NCI-H187 treated with DMSO at 0.1 percent for 48 hours (cell line): Measurements from ENCODE around the gene VPS9D1.

Experiments used
- DNase-seq: peaks from one replicate; lab custom pipeline; 2025; lab: John Stamatoyannopoulos, UW

The VPS9D1 gene

GRCh38 chr16:89720813-89721545, at the start of gene VPS9D1, which contains the start of gene ZNF276:
VPS9D1 (minus strand) TSS chr16:89720898; CDS start chr16:89720861, 37 bp downstream.
ZNF276 (plus strand) TSS chr16:89721537; CDS start chr16:89721641, 104 bp downstream.
- no peak for DNase-seq

- DNase-seq, result no peak
These were observed 49.7 kb upstream of the VPS9D1 start for GRCh38 chr16:89770367-89770766.

GRCh38 chr16:89765292-89765830, 44.7 kb upstream of the VPS9D1 start:
- no peak for DNase-seq

- no peak for DNase-seq
These were observed 44.1 kb upstream of the VPS9D1 start for GRCh38 chr16:89764711-89765201.

- DNase-seq, result no peak
These were observed 40.7 kb upstream of the VPS9D1 start for GRCh38 chr16:89761304-89761922.

- DNase-seq, result no peak
These were observed 39.1 kb upstream of the VPS9D1 start for GRCh38 chr16:89759746-89760340.

- DNase-seq, result no peak
These were observed 28.9 kb upstream of the VPS9D1 start for GRCh38 chr16:89749637-89750036.

- DNase-seq, result no peak
These were observed 28.2 kb upstream of the VPS9D1 start for GRCh38 chr16:89748921-89749320.

- DNase-seq, result no peak
These were observed 27.4 kb upstream of the VPS9D1 start for GRCh38 chr16:89748076-89748475.

- no peak for DNase-seq
These were observed 25.3 kb upstream of the VPS9D1 start for GRCh38 chr16:89746043-89746442.

- no peak for DNase-seq
These were observed 24.1 kb upstream of the VPS9D1 start for GRCh38 chr16:89744813-89745212.

GRCh38 chr16:89742948-89743347, 22.2 kb upstream of the VPS9D1 start:
- DNase-seq, result no peak

- DNase-seq, result no peak
These were observed 20.8 kb upstream of the VPS9D1 start for GRCh38 chr16:89741342-89742014.

GRCh38 chr16:89739383-89739782, 18.7 kb upstream of the VPS9D1 start:
- DNase-seq, result no peak

GRCh38 chr16:89738538-89739317, 18.0 kb upstream of the VPS9D1 start:
- DNase-seq, result no peak

GRCh38 chr16:89738072-89738377, 17.3 kb upstream of the VPS9D1 start:
- DNase-seq, result no peak

- DNase-seq, result no peak
These were observed 16.8 kb upstream of the VPS9D1 start for GRCh38 chr16:89737341-89738071.

GRCh38 chr16:89736554-89736953, 15.9 kb upstream of the VPS9D1 start:
- DNase-seq, result no peak

- DNase-seq, result no peak
These were observed 13.1 kb upstream of the VPS9D1 start for GRCh38 chr16:89733792-89734191.

- DNase-seq, result no peak
These were observed 12.6 kb upstream of the VPS9D1 start for GRCh38 chr16:89733322-89733721.

- no peak for DNase-seq
These were observed 12.2 kb upstream of the VPS9D1 start for GRCh38 chr16:89732918-89733242.
